ENCODE measurements around the gene RNF5. TPM values are rescaled to one million over a fixed set of nuclear protein-coding genes. Genes with fewer than 3 reads are reported as not detected.
A peak's percentile ranks its signal among the peaks of the same experiment; 100 is the strongest.

The RNF5 gene
- total and polyA plus RNA-seq, 9 of the 15 experiments (the other 6 are each of a cell fraction or from before 2014, with no cell fraction given), result 62.2 to 245 (median 129) TPM

- TF ChIP-seq MAX (CRISPR knock-in tag; IDR thresholded peaks at IDR 0.05) (peak; percentile 89), HEY1 (CRISPR knock-in tag; IDR thresholded peaks at IDR 0.05; ENCODE audit: borderline replicate concordance) (no peak), EHMT2 (IDR thresholded peaks at IDR 0.05) (peak; percentile 84; the same call in 1 of the 2 replicates), SMARCB1 (IDR thresholded peaks at IDR 0.05; ENCODE audit: insufficient read length, low read depth) (no peak), ATF1 (CRISPR knock-in tag; IDR thresholded peaks at IDR 0.05) (no peak), ATF1 (tag; IDR thresholded peaks at IDR 0.05) (peak; percentile 94), RBM17 (IDR thresholded peaks at IDR 0.05; ENCODE audit: borderline replicate concordance, low read depth, low read length) (no peak), SUPT5H (IDR thresholded peaks at IDR 0.05) (peak; percentile 78; the same call in 1 of the 2 replicates), RBM22 (IDR thresholded peaks at IDR 0.05; ENCODE audit: low read depth, low read length, poor library complexity, severe bottlenecking) (no peak), TRIM24 (IDR thresholded peaks at IDR 0.05) (no peak), THAP7 (CRISPR knock-in tag; IDR thresholded peaks at IDR 0.05) (no peak), KLF16 (IDR thresholded peaks at IDR 0.05) (no peak), TBP (optimal IDR thresholded peaks at IDR 0.05; ENCODE audit: low read depth, low read length) (no peak), ZNF778 (CRISPR knock-in tag; IDR thresholded peaks at IDR 0.05) (no peak), SMARCA5 (IDR thresholded peaks at IDR 0.05) (no peak), HNRNPLL (IDR thresholded peaks at IDR 0.05; ENCODE audit: low read depth, low read length, poor library complexity, severe bottlenecking) (peak; percentile 82), RBFOX2 (IDR thresholded peaks at IDR 0.05; ENCODE audit: low read depth, low read length) (peak; percentile 68), RB1 (IDR thresholded peaks at IDR 0.05; ENCODE audit: low read depth) (no peak; the same call in 1 of the 2 replicates)
- TF ChIP-seq, protein P1, sequence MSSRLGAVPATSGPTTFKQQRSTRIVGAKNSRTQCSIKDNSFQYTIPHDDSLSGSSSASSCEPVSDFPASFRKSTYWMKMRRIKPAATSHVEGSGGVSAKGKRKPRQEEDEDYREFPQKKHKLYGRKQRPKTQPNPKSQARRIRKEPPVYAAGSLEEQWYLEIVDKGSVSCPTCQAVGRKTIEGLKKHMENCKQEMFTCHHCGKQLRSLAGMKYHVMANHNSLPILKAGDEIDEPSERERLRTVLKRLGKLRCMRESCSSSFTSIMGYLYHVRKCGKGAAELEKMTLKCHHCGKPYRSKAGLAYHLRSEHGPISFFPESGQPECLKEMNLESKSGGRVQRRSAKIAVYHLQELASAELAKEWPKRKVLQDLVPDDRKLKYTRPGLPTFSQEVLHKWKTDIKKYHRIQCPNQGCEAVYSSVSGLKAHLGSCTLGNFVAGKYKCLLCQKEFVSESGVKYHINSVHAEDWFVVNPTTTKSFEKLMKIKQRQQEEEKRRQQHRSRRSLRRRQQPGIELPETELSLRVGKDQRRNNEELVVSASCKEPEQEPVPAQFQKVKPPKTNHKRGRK (tag; IDR thresholded peaks at IDR 0.05), result no peak
- TF ChIP-seq, protein P2, sequence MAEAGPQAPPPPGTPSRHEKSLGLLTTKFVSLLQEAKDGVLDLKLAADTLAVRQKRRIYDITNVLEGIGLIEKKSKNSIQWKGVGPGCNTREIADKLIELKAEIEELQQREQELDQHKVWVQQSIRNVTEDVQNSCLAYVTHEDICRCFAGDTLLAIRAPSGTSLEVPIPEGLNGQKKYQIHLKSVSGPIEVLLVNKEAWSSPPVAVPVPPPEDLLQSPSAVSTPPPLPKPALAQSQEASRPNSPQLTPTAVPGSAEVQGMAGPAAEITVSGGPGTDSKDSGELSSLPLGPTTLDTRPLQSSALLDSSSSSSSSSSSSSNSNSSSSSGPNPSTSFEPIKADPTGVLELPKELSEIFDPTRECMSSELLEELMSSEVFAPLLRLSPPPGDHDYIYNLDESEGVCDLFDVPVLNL (CRISPR knock-in tag; IDR thresholded peaks at IDR 0.05; ENCODE audit: low read depth), result no peak
- TF ChIP-seq, protein P3, sequence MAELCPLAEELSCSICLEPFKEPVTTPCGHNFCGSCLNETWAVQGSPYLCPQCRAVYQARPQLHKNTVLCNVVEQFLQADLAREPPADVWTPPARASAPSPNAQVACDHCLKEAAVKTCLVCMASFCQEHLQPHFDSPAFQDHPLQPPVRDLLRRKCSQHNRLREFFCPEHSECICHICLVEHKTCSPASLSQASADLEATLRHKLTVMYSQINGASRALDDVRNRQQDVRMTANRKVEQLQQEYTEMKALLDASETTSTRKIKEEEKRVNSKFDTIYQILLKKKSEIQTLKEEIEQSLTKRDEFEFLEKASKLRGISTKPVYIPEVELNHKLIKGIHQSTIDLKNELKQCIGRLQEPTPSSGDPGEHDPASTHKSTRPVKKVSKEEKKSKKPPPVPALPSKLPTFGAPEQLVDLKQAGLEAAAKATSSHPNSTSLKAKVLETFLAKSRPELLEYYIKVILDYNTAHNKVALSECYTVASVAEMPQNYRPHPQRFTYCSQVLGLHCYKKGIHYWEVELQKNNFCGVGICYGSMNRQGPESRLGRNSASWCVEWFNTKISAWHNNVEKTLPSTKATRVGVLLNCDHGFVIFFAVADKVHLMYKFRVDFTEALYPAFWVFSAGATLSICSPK (IDR thresholded peaks at IDR 0.05; ENCODE audit: borderline replicate concordance), result no peak
- TF ChIP-seq, protein P4, sequence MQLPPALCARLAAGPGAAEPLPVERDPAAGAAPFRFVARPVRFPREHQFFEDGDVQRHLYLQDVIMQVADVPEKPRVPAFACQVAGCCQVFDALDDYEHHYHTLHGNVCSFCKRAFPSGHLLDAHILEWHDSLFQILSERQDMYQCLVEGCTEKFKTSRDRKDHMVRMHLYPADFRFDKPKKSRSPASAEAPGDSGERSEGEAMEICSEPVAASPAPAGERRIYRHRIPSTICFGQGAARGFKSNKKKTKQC (CRISPR knock-in tag; IDR thresholded peaks at IDR 0.05), result no peak
- TF ChIP-seq, protein P5, sequence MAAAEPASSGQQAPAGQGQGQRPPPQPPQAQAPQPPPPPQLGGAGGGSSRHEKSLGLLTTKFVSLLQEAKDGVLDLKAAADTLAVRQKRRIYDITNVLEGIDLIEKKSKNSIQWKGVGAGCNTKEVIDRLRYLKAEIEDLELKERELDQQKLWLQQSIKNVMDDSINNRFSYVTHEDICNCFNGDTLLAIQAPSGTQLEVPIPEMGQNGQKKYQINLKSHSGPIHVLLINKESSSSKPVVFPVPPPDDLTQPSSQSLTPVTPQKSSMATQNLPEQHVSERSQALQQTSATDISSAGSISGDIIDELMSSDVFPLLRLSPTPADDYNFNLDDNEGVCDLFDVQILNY (CRISPR knock-in tag; IDR thresholded peaks at IDR 0.05), result no peak
These were observed at the start of gene RNF5 (continued) for GRCh38 chr6:32177788-32178546.

Data from K562 (cell line).